Hematopoietic multipotent progenitor cell (in vitro differentiated cells): ENCODE results near the gene DHRS7C. TPM values are rescaled to one million over a fixed set of nuclear protein-coding genes. Genes with fewer than 3 reads are reported as not detected.

Experiments used
- DNase-seq, 3 donors: peaks; one replicate each; pipeline ENCODE4 v3.0.0-alpha.2; 2011 to 2015; ENCODE audit warnings: low read depth in 2 of 3, low spot score in 2 of 3
- total RNA-seq: library from RNA; depleted of rRNA; stranded (reverse); fragments of >200 nt; gene quantifications from one replicate; pipeline ENCODE4 v1.2.3, GENCODE V29; 2012

Gene DHRS7C
- total RNA-seq, 1 donor = not detected

DNA sequence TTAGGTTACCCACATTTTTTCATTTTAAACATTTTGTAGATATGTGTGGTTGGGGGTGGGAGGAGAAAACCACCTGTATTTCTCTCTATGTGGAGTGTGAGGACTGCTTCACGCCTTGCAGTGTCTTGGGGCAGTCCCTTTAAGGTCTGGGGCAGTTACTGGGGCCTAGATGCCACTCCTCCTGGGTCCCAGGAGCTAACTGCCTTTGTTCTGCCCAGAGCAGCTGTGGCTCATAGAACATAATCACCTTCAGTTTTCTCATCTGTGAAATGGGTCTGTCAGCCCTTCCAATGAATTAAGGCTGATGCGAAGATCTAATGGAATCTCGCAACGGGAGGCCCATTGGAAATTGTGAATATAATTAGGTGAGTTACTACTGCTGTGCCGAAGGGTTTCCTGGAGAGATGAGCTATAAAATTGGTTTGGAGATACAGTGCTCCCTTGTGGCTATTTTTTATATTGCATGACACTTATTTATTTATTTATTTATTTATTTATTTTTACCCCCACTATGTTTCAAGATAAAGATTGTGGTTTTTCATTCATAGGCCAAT is 22.9 kb downstream of the DHRS7C start:
- DNase-seq = peak in 2 of 3 donors; percentile 36 to 61

DNA sequence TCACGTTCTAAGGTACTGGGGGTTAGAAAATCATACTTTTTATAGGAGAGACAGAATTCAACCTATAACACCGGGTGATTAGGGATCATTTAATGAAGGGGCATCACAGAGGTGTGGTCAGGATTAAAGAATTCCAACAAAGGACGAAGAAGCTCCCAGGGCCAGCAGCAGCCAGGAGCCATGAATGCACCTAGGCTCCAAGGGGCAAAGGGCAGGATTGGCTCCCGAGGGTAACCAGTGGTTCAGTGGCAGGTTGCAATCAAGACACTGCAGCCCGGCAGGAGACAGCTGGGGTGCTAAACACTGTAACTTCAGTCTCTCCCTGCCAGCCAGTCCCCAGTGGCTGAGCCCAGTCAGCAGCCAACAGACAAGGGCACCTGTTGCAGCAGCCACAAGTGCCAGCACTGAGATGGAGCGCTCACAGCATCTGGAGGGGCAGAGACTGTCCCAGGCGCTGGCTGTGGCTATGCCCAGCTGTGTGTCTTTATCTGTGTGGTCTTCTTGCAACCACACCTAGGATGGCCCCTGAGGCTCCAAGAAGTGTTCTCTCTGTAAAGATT is 23.9 kb downstream of the DHRS7C start:
- no peak for DNase-seq

DNA sequence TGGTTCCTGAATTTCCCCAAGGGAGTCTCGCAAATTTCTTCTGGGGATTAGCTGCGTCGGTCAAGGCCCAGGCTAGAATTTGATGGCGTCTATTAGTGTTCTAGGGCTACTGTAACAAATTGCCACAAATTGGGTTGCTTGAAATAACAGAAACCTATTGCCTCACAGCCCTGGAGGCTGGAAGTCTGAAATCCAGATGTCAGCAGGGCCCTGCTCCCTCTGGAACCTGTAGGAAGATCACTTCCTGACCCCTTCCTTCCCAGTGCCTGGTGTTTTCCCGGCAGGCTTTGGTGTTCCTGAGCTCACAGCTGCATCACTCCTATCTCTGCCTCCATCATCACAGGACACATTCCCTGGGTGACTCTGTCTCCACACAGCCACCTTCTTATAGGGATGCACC is 24.4 kb downstream of the DHRS7C start:
- no peak for DNase-seq

DNA sequence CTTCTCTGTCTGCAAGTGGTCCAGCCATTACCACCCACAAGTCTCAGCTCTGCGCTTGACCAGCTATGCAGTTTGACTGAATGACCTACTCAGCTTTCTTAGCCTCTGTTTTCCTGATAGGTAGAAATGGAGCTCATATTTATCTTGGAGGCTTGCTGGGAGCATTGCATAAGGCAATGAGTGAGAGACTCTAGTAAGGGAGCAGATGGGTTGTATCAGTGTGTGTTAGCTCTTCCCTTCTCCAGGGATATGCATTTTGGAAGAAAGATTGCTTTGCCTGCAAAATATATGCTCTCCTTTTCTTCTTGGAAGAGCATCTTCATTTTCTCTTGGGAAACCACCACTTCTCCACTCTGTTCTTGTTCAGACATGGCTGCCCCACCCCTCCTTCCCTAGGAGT is 26.1 kb downstream of the DHRS7C start:
- DNase-seq = no peak

DNA sequence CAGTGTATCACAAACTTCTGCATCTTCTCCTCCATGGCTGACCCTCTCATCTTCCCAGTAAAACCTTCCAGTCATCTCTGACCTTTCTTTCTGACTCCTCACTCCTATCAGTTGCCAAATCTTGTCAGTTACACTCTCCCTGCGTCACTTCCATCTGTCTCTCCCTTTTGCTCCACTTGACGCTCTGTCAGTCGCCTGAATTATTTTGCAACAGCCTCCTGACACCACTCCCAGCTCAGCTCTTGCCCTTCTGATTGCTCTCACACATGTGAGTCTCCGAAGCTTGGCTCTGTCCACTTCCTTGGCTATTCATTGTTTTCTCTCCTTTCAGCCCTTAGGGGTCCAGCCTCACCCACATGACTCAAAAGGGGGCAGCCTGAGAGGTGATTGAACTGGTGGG is 27.7 kb downstream of the DHRS7C start:
- no peak for DNase-seq

DNA sequence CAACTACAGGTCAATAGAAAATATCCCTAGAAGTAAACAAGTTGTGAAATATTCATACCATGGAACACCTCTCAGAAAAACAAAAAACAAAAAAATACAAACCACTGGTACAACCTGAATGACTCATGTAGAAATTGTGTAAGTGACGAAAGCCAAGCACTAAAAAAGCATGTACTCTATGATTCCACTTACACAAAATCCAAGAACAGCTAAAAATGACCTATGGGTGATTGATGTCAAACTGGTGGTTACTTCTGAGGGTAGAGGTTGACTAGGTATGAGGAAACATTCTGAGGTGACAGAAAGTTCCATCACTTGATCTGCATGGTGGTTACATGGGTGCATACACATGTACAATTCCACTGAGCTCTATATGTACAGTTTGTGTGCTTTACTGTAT is 31.1 kb downstream of the DHRS7C start:
- DNase-seq = no peak

DNA sequence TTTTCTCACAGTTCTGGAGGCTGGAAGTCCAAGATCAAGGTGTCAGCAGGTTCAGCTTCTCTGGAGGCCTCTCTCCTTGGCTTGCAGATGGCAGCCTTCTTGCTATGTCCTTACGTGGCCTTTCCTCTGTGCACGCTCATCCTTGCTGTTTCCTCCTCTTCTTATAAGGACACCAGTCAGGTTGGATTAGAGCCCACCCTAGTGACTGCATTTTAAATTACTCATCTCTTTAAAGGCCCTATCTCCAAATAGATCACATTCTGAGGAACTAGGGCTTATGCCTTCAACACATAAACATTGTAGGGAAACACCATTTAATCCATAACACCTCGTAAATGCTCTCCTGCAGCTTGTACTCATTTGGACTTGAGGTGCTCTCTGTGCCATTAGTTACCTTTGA is 36.3 kb downstream of the DHRS7C start:
- DNase-seq = no peak

DNA sequence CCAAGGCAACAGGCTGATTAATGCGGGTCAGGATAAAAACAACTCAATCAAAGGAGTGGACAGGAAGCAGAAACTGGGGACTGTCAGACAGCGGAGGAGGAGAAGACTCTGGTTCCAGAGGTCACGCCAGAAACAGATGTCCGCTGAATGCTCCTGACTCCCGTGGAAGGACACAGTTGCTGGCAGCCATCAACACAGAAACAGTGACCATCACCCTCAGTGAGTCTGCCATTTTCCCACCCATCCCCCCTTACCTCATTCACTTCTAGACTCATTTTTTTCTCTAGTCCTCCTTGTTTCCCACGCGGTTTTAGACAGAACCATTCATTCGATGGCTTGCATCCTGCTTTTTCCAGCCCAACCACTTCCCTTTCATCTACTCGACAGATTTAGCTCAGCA is 40.9 kb downstream of the DHRS7C start:
- DNase-seq = no peak

DNA sequence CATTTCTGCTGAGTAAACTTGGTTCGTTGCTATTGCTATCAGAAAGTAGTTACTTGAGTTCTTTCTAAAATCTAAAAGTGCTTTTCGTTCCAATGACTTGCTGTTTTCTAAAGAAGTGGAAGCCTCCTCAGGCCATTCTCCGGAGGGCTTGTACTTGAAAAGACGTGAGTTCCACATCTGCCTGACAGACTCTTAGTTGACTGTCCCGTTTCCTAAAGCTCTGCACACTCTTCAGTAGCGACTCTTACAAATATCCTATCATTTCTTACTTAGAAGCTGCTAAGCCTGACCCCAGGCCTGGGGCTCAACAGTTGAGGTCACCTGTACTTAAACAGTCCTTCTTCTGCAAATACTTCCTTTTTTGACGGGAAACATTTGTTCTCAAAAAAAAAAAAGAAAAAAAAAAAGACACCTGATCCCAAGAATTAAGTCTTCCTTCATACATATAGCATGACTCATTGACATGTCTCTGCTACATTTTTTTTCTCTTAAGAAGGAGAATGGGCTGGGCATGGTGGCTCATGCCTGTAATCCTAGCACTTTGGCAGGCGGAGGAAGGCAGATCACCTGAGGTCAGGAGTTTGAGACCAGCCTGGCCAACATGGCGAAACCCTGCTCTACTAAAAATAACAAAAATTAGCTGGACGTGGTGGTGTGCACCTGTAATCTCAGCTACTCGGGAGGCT is 61.5 kb downstream of the DHRS7C start:
- DNase-seq = no peak

DNA sequence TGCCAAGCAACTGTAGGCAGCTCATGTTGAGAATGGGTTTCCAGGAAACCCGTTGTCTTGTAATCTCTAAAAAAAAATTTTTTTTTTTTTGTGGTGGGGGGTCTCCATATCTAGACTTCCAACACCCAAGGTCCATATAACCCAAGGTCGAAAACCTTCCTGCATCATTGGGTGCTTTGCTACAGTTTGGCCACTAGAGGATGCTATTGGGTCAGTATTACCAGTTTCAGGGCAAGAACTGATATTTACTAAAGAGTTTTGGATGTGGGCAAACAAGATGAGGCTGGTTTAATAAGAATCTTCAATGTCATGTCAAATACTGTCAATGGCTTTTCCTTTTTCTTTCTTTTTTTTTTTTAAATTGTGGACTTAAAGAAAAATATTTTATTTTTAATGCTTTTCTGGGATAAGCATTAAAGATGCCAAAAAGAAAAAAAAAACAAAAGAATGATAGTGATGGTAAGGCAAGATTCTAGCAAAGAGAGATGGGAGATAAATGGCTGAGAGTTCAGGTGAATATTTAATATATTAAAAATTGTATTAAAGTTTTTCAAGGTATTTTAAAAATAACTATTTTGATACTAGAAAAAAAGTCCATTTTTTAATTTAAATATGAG is 62.2 kb downstream of the DHRS7C start:
- DNase-seq = peak in 2 of 3 donors; percentile 29 to 60

DNA sequence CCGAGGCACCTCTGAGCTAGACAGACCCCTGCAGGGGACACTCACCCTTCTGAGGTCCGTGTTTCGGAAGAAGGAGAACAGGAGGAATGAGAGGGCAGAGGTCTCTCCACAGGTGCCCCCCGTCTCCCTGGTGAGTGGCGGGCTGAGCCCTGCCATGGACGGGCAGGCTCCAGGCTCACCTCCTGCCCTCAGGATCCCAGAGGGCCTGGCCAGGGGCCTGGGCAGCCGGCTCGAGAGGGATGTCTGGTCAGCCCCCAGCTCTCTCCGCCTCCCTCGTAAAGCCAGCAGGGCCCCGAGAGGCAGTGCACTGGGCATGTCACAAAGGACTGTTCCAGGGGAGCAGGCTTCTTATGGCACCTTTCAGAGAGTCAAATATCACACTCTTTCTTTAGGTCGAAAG is 62.8 kb downstream of the DHRS7C start:
- DNase-seq = no peak

DNA sequence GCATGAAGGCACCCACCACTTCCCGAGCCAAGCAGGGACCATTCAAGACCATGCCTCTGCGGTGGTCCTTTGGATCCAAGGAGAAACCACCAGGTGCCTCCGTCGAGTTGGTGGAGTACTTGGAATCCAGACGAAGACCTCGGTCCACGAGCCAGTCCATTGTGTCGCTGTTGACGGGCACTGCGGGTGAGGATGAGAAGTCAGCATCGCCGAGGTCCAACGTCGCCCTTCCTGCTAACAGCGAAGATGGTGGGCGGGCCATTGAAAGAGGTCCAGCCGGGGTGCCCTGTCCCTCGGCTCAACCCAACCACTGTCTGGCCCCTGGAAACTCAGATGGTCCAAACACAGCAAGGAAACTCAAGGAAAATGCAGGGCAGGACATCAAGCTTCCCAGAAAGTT is 63.4 kb downstream of the DHRS7C start:
- no peak for DNase-seq

DNA sequence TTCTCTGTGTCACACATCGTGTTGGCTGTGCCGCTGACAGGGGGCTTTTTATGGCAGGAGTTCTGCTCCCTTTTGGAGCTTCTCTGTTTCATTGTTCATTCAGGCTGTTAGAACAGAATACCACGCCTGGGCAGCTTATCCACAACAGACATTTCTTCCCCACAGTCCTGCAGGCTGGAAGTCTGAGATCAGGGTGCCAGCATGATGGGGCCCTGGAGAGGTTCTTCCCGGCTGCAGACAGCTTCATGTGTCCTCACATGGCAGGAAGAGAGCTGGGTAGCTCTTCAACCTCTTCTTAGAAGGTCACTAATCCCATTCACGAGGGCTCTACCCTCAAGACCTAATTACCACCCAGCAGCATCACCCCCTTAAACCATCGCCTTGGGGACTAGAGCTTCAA is 65.1 kb downstream of the DHRS7C start:
- no peak for DNase-seq

DNA sequence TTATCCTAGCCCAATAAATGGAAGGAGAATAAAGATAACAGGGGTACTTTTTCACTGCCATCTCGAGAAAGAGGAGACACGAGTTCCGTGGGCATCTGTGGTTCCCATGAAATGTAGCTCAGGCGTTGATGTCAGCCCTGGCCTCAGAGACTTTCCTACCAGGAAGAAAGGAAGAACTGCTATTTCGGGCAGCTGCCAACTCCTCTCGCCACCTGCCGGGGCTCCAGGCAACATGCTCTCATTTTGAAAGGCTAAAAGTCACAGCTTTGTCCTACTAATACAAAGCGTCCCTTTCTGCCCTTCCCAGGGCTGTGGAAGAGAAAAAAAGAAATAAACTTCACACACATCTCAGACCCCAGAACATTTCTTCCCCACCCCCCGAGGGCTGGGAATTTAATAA is 65.8 kb downstream of the DHRS7C start:
- DNase-seq = peak in 1 of 3 donors; percentile 10

Other genes with a start within 250 kb of the DHRS7C start
- gene STX8, start 215.8 kb downstream of the DHRS7C start, total RNA-seq = 19.7 TPM
- under 0.01 TPM for gene CFAP52, start 214.9 kb downstream of the DHRS7C start, total RNA-seq
- 3.8 TPM for gene USP43, start 146.1 kb downstream of the DHRS7C start, total RNA-seq
- not detected for gene GSG1L2, start 30.5 kb upstream of the DHRS7C start, total RNA-seq
- gene GLP2R, start 34.3 kb upstream of the DHRS7C start, total RNA-seq = not detected
- gene RCVRN, start 113.7 kb upstream of the DHRS7C start, total RNA-seq = 0.27 TPM